NK-92 (cell line): ENCODE results near the gene TMEM125.

ENCODE experiments used
- DNase-seq: peaks from one replicate; lab custom pipeline; 2025; ENCODE audit not compliant: unreplicated experiment; lab: John Stamatoyannopoulos, UW

The TMEM125 gene

DNA sequence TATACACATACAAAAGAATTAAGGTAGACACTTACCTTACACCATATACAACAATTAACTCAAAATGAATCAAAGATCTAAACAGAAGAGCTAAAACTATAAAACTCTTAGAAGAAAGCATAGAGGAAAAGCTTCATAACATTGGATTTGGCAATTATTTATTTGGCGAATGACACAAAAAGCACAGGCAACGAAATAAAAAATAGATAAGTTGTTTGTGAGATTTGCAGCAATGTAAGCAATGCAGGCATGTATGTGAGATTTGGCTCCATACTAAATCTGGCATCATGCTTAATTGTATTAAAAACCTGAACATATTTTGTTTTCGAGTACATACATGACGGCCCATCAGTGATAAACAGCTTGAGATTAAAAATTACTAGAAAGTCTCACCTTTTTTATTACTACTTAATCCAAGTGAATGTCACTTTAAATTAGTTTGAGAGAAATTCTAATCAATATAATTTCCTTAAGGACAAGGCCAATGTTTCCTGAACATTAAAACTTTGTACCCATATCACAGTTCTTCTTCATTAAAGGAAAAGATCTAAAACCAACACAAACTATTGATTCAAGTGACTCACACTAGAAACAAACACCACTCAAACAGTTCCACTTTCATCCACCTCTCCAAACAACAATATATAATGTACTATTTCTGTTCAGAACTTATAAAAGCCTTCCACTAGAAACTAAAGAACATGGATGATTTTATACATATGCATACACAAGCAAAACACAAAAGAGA is 23.1 kb upstream of the TMEM125 start:
- DNase-seq: no peak

DNA sequence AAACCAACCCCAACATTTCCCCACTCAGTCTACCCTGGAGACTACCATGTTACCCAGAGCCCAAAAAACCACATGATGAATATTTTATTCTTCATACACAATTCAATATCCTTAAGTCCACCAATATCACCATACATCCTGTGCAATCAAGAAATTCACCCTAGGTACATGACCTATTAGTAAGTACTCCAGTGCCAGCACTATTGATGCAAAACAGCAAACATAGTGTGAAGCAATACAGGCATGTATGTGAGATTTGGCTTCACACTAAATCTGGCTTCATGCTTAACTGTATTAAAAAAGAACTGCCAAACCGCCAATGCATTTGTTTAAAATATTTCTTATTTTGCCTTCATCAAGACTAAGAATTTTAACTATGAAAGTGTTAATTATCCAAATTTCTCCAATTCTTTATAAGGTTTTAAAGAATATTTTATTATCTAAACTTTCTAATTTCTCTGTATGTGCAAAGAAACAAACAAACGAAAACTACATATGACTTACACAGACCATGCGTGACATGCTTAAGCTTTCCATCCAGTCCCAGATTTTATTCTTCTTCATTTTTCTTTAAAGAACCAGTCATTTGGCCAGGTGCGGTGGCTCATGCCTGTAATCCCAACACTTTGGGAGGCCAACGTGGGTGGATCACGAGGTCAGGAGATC is 22.4 kb upstream of the TMEM125 start:
- DNase-seq: no peak

DNA sequence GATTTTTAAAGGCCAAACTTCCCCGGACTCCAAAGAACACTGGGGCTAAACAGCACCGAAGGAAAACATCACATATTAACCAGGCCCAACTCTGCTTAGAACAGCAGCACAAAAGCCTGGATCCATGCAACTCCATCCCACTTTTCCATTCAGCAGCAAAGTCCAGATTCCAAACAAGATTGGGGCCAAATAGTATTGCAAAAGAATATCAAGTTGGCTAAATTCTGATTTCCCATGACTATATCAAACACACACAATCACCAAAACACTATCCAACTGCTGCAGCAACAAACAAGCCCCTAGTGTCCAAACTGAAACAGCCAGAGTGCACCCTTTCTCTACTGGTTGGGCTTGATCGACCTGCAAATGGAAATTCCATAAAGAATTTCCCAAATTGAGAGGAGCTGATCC is 19.4 kb upstream of the TMEM125 start:
- DNase-seq: no peak

DNA sequence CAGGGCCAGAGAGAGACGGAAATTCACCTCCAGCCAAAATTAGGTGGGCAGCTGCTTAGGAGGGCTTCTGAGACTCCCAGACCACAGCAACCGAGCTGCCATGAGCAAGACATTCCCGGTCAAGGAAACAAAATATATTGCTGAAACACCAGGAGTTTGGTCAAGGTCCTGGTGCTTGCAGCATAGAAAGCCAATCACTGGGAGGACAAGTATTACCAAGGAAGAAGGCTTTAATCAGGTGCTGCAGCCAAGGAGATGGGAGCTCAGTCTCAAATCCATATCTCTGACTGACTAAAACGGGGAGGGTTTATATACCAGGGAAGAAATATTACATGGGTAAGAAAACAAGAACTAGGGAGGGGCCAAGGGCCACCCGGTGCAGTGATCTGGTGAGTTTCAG is 18.8 kb upstream of the TMEM125 start:
- no peak for DNase-seq

DNA sequence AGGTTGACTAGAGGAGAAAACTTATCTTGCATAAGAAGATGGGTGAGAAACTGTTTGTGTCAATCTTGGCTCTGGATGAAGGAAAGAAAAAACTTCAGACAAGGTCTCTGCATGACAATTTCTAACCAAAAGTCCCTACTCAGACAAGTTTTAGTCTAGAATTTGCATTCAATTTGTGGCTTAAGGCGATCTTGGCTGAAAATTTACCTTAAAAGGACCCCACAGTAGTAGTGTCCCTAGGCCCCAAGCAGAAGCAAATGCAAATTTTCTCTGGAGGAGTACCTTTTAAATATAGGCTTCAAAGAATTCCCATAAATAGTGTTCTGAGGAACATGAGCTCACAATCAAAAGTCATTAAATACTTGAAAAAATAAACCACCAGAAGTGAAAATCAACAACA is 17.6 kb upstream of the TMEM125 start:
- no peak for DNase-seq

DNA sequence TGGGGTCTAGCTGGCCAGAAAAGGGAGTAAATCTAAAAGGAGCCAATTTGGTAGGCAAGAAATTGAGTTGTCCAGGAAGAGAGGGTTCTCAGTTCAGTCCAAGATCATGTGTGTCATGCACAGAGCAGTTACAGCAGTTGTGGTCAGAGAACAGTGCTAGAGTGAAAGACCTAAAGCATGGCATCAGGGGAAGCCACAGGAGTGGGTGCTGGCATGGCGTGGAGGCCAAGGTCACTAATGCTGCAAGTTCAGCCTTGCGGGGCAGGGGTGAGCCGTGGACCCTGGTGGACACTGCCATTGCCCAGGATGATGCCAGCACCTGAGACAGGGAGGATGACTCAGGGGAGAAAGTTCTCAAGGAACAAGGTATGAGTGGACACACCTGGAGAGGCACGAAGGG is 16.6 kb upstream of the TMEM125 start:
- no peak for DNase-seq

DNA sequence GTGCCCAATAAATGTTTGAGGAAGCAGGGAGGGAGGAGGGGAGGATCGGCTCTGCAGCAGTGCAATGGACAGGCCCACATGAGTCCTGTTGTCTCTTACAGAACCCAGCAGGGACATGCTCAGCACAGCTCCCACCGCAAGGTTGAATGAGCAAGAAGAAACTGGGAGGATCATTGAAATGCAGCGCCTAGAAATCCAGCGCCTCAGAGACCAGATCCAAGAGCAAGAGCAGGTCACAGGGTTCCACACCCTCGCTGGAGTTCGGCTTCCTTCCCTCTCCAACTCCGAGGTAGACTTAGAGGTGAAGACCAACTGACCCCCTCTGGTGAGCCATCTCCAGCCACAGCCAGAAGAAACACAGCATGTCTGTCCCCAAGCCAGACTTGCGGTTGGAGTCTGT is 15.9 kb upstream of the TMEM125 start:
- no peak for DNase-seq

DNA sequence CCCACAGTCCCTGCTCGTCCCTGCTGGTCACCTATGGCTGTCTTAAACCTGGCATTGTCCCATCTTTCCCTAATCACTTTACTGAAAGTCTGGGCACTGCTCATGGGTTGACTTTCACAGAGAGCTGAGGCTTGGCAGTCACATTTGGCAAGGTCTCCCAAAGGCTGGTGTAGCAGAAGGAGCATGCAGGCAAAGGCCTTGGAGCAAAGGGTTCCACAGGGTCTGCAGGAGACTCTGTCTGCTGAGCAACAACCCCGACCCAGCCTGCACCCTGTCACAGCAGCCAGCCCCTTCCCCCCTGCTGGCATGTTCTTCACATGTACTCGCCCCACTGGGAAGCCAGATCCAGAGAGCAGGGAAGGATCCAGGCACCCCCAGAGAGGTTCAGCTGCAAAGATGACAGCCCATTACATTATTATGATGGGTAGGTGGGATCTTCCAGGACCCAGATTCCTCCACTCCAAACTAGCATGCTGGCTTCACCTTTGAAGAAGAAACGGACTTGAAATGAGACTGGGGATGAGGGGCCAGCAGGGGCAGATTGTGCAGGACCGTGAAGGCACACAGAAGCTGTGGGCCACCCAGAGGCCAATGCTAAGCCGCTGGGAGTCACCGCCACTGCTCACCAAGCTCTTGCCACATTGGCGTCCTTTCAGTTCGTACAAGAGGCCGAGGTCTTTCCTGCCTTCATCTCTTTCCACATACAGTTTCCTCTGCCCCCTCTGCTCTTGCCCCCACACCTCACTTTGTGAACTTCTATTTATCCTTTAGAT is 14.2 kb upstream of the TMEM125 start:
- no peak for DNase-seq

DNA sequence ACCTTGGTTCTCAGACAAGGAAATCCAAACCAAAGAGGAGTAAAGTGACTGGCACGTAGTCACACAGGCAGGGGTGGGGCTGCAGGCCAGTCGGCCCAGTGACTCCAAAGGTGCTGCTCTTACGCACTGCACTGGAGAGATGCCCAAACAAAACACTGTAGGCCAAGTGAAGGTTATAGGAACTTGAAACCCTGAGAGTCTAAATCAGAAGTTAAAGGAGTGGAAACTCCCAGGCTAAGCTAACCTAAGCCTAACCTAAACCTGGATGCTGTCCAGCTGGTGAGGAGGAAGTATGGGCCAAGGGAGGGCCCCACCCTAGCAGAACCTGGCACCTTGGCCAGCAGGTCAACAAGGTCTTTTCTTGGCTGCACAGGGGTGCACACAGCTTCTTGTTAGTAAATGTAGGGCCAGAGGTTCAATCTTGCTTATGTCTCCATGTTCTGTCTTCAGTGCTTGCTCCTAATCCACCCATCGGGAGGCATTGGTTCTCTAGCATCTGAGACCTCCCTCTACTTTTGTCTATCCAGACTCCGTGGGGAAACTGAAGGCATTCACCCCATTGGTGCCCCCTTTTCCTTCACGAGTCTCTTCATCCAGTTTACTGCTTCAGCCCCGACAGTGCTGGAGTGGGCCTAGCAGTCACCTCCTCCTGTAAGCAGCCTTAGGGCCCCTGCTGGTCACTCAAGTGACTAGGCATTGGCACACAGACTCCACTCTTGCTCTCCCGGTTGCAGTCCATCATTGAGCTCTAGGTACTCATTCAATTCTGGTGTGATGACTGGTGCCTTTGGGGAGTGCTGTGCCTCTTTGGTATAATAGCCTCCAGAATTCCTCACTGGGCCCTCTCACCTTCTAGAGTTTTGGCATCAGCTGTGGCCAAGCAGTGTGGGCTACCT is 12.9 kb upstream of the TMEM125 start:
- no peak for DNase-seq

DNA sequence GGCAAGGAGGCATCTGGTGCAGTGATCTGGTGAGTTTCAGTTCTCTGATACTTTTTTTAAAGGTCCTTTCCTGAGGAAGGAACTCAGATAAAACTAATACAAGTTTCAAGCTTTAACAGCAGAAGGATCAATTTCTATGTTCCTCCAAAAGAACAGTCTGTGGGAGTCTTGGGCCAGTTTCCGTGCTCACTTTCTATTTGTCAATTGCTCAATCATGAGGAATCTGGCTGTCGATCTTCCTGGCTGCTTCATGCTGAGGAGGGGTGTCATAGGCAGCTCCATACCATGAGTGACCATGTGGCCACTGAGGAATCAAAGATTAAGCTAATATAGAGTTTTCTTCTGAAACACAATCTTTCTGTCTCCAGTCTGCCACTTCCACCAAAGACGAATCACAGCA is 11.4 kb upstream of the TMEM125 start:
- DNase-seq: no peak

DNA sequence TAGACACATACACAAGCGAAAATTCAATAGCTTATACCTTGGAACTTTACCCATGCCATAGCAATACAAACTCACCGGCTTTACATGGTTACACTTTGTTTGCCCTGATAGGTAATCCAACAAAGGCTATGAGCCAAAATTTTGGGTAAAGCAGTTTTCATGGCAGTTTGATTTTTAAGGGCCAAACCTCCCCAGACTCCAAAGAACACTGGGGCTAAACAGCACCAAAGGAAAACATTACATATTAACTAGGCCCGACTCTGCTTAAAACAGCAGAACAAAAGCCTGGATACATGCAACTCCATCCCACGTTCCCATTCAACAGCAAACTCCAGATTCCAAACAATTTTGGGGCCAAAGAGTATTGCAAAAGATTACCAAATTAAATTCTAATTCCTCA is 4.4 kb upstream of the TMEM125 start:
- DNase-seq: no peak

DNA sequence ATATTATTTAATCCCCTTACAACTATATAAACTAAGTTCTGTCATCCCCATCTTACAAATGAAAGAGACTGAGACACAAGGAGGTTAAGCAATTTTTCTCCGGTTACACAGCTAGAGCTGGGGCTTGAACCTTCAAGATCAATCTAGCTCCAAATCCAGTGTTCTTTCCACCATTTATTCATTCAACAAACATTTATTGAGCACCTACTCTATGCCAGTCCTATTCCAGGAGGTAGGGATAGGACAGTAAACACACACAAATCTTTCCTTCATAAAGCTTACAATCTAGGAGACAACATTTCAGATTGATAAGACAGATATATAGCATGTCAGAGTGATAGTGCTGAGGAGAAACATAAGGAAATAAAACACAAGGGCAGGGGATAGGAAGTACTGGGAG is 2.9 kb upstream of the TMEM125 start:
- no peak for DNase-seq

DNA sequence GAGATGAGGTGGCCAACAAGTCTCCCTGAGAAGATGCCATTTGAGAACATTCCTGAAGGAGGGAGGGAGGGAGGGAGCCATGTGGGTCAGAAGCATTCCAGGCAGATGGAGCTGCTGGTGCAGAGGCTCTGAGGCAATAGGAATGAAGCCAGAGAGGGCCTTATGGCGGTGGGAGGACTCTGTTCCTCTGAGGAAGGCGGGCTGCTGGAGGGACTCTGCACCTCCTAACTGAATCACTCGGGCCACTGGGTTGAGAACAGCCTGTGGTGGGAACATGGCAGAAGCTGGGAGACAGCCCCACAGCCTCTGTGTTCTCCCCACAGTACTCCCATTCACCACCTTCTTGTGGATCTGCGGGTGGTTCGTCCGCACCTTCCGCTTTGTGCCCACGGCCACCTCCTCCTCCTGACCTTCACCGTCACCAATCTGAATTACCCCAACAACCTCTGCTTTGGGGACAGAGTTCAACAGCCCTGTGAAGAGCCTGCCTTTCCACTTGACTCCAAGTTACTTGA is 2.4 kb upstream of the TMEM125 start:
- no peak for DNase-seq

DNA sequence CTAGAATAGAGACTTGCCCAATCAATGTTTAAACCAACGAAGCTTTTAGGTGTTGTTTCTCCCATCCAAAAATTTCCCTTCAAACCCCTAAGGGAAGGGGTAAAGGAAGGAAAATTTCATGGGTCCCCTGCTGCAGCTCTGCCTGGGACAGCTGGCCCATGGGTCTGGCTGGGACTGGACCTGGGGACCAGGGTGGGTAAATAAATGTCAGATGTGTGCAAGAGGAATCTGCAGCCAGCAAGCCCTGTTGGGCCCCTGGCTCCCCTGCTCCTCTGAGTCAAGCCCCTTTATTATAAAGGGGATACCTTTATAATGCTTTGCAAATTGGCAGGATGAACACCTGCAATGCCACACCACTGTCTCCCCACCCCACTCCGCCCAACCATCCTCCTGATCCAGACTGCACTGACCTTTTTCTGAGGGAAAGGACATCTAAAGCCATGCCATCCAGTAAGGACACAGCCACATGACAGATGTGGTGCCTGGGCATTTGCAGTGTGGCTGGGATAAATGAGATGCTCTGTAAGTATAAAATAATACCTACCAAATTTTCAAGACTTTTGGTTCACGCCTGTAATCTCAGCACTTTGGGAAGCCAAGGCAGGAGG is 1.9 kb upstream of the TMEM125 start:
- no peak for DNase-seq

DNA sequence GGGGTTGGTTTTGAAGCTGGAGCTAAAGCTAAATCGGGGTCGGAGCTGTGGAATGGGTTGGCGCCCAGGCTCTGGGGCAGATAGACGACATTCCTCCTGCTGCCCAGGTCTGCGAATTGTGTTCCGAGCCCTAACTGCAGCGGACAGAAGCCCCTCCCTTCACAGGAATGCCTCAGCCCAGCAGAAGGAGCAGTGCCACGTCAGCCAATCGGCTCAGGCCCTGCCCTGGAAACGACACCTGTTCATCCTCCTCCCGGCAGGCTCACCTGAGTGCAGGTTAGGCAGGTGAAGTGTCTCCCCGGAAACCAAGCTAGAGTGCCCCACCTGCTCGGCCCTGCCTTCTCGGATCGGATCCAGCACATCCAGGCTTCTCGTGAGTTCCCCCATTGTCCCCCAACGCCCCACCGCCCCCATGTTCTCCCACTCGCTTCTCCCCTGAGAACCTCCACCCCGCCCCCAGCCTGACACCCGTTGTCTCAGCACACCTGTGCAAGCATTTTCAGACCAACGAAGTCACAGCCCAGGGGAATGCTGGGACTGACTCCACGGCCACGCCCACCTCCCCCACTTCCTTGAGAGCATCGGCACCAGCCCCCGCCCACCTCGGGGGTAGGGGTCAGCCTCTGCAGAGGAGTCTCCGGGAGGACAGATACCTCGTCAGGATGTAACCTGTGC is 775 bp downstream of the TMEM125 start:
- no peak for DNase-seq

DNA sequence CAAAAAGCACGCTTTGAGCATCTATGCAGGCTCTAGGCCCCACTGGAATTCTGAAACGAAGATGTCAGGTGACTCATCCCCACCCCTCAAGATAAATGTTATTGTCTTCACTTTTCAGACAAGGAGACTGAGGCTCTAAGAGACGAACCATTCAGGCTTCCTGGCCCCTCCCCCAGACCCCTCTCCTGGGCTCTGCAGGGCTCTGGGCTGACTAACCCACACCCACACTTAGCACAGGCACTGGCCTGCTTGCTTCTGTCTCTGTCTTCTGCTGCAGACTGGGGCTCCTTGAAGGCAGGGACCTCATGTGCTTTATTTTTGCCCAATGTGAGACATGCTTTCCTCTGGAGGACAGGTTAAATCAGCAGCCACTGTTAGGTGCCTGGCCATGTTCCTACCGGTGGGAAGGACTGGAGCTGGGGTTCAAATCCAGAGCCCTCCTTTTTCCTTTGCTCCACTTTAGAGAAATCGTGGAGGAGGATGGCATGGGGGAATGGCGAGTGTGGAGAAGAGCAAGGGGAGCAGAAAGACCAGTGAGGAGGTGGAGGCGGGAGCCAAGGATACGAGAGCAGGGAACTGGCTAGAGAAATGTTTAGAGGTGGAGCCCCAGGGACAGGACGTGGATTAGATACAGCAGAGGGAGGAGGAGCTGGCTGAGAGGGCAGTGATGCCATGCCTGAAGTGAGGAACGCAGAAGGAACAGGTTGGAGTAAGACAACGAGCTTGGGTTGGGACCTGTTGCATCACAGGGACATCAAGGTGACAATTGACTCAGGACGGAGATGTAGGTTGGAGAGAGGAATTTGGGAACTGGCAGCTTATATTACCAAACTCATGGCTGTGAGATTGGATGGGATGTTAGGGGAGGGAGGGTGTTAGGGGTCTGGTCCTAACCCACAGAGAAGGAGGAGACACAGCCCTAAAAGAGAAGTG is 1.7 kb downstream of the TMEM125 start:
- no peak for DNase-seq

DNA sequence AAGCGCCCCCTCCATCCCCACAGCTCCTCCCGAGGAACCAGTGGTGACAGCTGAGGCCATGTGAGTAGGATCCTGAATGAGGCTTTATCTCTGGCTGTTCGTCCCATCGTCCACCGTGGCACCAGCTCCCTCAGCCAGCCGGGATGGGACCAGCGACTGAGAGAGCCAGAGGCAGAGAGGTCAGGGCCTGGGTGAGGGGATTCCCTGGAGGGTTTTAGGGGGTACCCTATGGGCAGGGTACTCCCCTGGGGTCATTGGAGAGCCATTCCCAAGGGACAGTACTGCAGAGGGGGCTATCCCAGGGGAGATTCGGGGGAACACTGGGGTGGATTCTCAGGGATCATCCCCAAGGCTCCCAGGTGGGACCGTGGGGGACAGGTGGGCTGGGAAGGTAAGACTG is 2.4 kb downstream of the TMEM125 start:
- no peak for DNase-seq

DNA sequence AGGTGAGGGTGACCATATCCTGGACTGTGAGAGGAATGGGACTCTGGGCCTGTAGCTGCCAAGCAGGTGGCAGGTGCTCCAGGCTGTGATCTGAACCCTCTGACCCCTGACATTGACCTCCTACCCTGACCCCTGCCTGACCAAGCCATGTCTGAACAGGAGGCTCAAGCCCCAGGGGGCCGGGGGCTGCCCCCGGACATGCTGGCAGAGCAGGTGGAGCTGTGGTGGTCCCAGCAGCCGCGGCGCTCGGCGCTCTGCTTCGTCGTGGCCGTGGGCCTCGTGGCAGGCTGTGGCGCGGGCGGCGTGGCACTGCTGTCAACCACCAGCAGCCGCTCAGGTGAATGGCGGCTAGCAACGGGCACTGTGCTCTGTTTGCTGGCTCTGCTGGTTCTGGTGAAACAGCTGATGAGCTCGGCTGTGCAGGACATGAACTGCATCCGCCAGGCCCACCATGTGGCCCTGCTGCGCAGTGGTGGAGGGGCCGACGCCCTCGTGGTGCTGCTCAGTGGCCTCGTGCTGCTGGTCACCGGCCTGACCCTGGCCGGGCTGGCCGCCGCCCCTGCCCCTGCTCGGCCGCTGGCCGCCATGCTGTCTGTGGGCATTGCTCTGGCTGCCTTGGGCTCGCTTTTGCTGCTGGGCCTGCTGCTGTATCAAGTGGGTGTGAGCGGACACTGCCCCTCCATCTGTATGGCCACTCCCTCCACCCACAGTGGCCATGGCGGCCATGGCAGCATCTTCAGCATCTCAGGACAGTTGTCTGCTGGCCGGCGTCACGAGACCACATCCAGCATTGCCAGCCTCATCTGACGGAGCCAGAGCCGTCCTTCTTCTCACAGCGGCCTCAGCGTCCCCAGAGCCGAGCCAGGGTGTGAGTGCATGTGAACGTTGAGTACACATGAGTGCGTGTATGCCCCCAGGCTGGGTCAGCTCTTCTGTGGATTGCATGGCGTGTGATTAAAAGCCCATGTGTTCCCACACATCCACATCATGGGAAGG is 3.1 kb downstream of the TMEM125 start:
- no peak for DNase-seq
